ENCODE measurements around the gene FLYWCH2.

The FLYWCH2 gene

GRCh38 chr16:2882650-2883457 is at the start of gene FLYWCH2:
Gene FLYWCH2, plus strand, starts transcription at chr16:2883215. Its CDS starts 13,235 bp downstream, at chr16:2896450.
- peak; percentile 93 for DNase-seq (ENCODE audit: extremely low spot score, insufficient read length, low read depth)
- FAIRE-seq = peak; percentile 99

GRCh38 chr16:2833776-2834175 is 49.2 kb upstream of the FLYWCH2 start:
- DNase-seq (ENCODE audit: extremely low spot score, insufficient read length, low read depth) = no peak
- no peak for FAIRE-seq

GRCh38 chr16:2834968-2835367 is 48.0 kb upstream of the FLYWCH2 start:
- FAIRE-seq = no peak
- DNase-seq (ENCODE audit: extremely low spot score, insufficient read length, low read depth) = no peak

GRCh38 chr16:2835638-2836493 is 47.1 kb upstream of the FLYWCH2 start:
- FAIRE-seq (no peak), DNase-seq (ENCODE audit: extremely low spot score, insufficient read length, low read depth) (no peak)

- DNase-seq (ENCODE audit: extremely low spot score, insufficient read length, low read depth) (no peak), FAIRE-seq (no peak)
Observed at GRCh38 chr16:2836646-2837508, 46.1 kb upstream of the FLYWCH2 start.

- peak; percentile 61 for FAIRE-seq
- DNase-seq (ENCODE audit: extremely low spot score, insufficient read length, low read depth) = peak; percentile 54
Observed at GRCh38 chr16:2838928-2839327, 44.1 kb upstream of the FLYWCH2 start.

- DNase-seq (ENCODE audit: extremely low spot score, insufficient read length, low read depth) = no peak
- FAIRE-seq = no peak
Observed at GRCh38 chr16:2839650-2840450, 43.2 kb upstream of the FLYWCH2 start.

GRCh38 chr16:2840914-2841313 is 42.1 kb upstream of the FLYWCH2 start:
- DNase-seq (ENCODE audit: extremely low spot score, insufficient read length, low read depth) = no peak
- FAIRE-seq = no peak

GRCh38 chr16:2841606-2842339 is 41.2 kb upstream of the FLYWCH2 start:
- FAIRE-seq = no peak
- DNase-seq (ENCODE audit: extremely low spot score, insufficient read length, low read depth) = no peak

GRCh38 chr16:2842340-2843000 is 40.5 kb upstream of the FLYWCH2 start:
- peak; percentile 64 for FAIRE-seq
- DNase-seq (ENCODE audit: extremely low spot score, insufficient read length, low read depth) = peak; percentile 38

- FAIRE-seq (no peak), DNase-seq (ENCODE audit: extremely low spot score, insufficient read length, low read depth) (no peak)
Observed at GRCh38 chr16:2843526-2843925, 39.5 kb upstream of the FLYWCH2 start.

GRCh38 chr16:2845116-2845515 is 37.9 kb upstream of the FLYWCH2 start:
- FAIRE-seq (no peak), DNase-seq (ENCODE audit: extremely low spot score, insufficient read length, low read depth) (no peak)

GRCh38 chr16:2846511-2847310 is 36.3 kb upstream of the FLYWCH2 start:
- no peak for DNase-seq (ENCODE audit: extremely low spot score, insufficient read length, low read depth)

GRCh38 chr16:2848933-2849725 is 33.9 kb upstream of the FLYWCH2 start:
- FAIRE-seq (no peak), DNase-seq (ENCODE audit: extremely low spot score, insufficient read length, low read depth) (no peak)

More at GRCh38 chr16:2846511-2847310, 36.3 kb upstream of the FLYWCH2 start:
- no peak for FAIRE-seq

- DNase-seq (ENCODE audit: extremely low spot score, insufficient read length, low read depth) (no peak), FAIRE-seq (no peak)
Observed at GRCh38 chr16:2852003-2852730, 30.8 kb upstream of the FLYWCH2 start.

Data from GM18507 (cell line).